Activated CD4-positive, alpha-beta T cell treated with anti-CD3 and anti-CD28 coated beads, Interleukin-2, amount 10 ng/mL, durations not matched to agents 24 days and 14 days (primary cell): ENCODE results near the gene TMPRSS2. TPM values are rescaled to one million over a fixed set of nuclear protein-coding genes. Genes with fewer than 3 reads are reported as not detected.

Experiments
- DNase-seq: peaks from one replicate; pipeline ENCODE4 v3.0.0; 2022
- H3K27ac Mint-ChIP-seq: one replicate; pipeline ENCODE4 v1.8.0; 2022; ENCODE audit warnings: mild to moderate bottlenecking, mixed read lengths
- H3K27me3 Mint-ChIP-seq: one replicate; pipeline ENCODE4 v1.8.0; 2022; ENCODE audit warnings: mixed read lengths
- H3K36me3 Mint-ChIP-seq: one replicate; pipeline ENCODE4 v1.8.0; 2022; ENCODE audit warnings: low read depth, mild to moderate bottlenecking, mixed read lengths
- H3K4me1 Mint-ChIP-seq: one replicate; pipeline ENCODE4 v1.8.0; 2021; ENCODE audit warnings: mixed read lengths
- H3K4me3 Mint-ChIP-seq: one replicate; pipeline ENCODE4 v1.8.0; 2022; ENCODE audit warnings: mild to moderate bottlenecking, moderate library complexity, mixed read lengths
- H3K9me3 Mint-ChIP-seq: one replicate; pipeline ENCODE4 v1.8.0; 2021; ENCODE audit warnings: mixed read lengths
- intact Hi-C: fragments of 100-400 bp; cut with micrococcal nuclease; formaldehyde crosslinking; loops from one replicate; pipeline ENCODE4 v1.15.1; 2023
- total RNA-seq: library from RNA; stranded (reverse); gene quantifications from 2 replicates; pipeline ENCODE4 v1.2.3, GENCODE V29; 2022

Gene TMPRSS2
- total RNA-seq, 1 donor from 2014 or later = not detected

- H3K36me3 Mint-ChIP-seq = peaks cover 84% of the 10 kb centered on the region
- H3K27me3 Mint-ChIP-seq = no peaks in the 10 kb centered on the region
- H3K4me1 Mint-ChIP-seq = peaks cover 29% of the 10 kb centered on the region
- no peak for DNase-seq
- H3K4me3 Mint-ChIP-seq = no peak overlapping the region
- no peaks in the 10 kb centered on the region for H3K9me3 Mint-ChIP-seq
- intact Hi-C loops = no loop called here
- peak overlapping the region; percentile 27 for H3K27ac Mint-ChIP-seq
These were observed 65.3 kb downstream of the TMPRSS2 start for GRCh38 chr21:41442481-41443186.

- peak overlapping the region; percentile 40 for H3K27ac Mint-ChIP-seq
These were observed 66.4 kb downstream of the TMPRSS2 start for GRCh38 chr21:41441546-41441945.

GRCh38 chr21:41439248-41439647, 68.7 kb downstream of the TMPRSS2 start:
- Mint-ChIP-seq H3K27me3 (no peaks in the 10 kb centered on the region), H3K9me3 (peaks cover 8% of the 10 kb centered on the region), H3K4me3 (no peak overlapping the region), H3K36me3 (peaks cover 86% of the 10 kb centered on the region), H3K27ac (no peak overlapping the region), H3K4me1 (peaks cover 44% of the 10 kb centered on the region)
- intact Hi-C loops = no loop called here
- DNase-seq = no peak

More at GRCh38 chr21:41441546-41441945, 66.4 kb downstream of the TMPRSS2 start:
- no peaks in the 10 kb centered on the region for H3K9me3 Mint-ChIP-seq
- H3K27me3 Mint-ChIP-seq = no peaks in the 10 kb centered on the region
- no peak overlapping the region for H3K4me3 Mint-ChIP-seq
- H3K36me3 Mint-ChIP-seq = peaks cover 82% of the 10 kb centered on the region
- intact Hi-C loops = no loop called here
- peaks cover 32% of the 10 kb centered on the region for H3K4me1 Mint-ChIP-seq
- DNase-seq = no peak

- Mint-ChIP-seq H3K36me3 (peaks cover 88% of the 10 kb centered on the region), H3K27ac (peak overlapping the region; percentile 34), H3K9me3 (peaks cover 8% of the 10 kb centered on the region), H3K27me3 (no peaks in the 10 kb centered on the region), H3K4me1 (peaks cover 44% of the 10 kb centered on the region), H3K4me3 (no peak overlapping the region)
- intact Hi-C loops = no loop called here
- no peak for DNase-seq
These were observed 69.4 kb downstream of the TMPRSS2 start for GRCh38 chr21:41438425-41439113.

GRCh38 chr21:41437729-41438128, 70.2 kb downstream of the TMPRSS2 start:
- H3K27ac Mint-ChIP-seq = peak overlapping the region; percentile 64
- peaks cover 48% of the 10 kb centered on the region for H3K4me1 Mint-ChIP-seq

GRCh38 chr21:41435706-41436105, 72.3 kb downstream of the TMPRSS2 start:
- DNase-seq = no peak
- Mint-ChIP-seq H3K4me3 (no peak overlapping the region), H3K9me3 (peaks cover 8% of the 10 kb centered on the region), H3K36me3 (peaks cover 92% of the 10 kb centered on the region), H3K27ac (no peak overlapping the region), H3K4me1 (peaks cover 50% of the 10 kb centered on the region), H3K27me3 (no peaks in the 10 kb centered on the region)
- intact Hi-C loops = no loop called here

More at GRCh38 chr21:41437729-41438128, 70.2 kb downstream of the TMPRSS2 start:
- intact Hi-C loops = no loop called here
- no peak overlapping the region for H3K4me3 Mint-ChIP-seq
- peaks cover 8% of the 10 kb centered on the region for H3K9me3 Mint-ChIP-seq
- no peaks in the 10 kb centered on the region for H3K27me3 Mint-ChIP-seq
- no peak for DNase-seq
- H3K36me3 Mint-ChIP-seq = peaks cover 88% of the 10 kb centered on the region

- H3K36me3 Mint-ChIP-seq = peaks cover 91% of the 10 kb centered on the region
- H3K27me3 Mint-ChIP-seq = no peaks in the 10 kb centered on the region
- DNase-seq = no peak
- peaks cover 59% of the 10 kb centered on the region for H3K4me1 Mint-ChIP-seq
- peaks cover 8% of the 10 kb centered on the region for H3K9me3 Mint-ChIP-seq
- intact Hi-C loops = no loop called here
- no peak overlapping the region for H3K4me3 Mint-ChIP-seq
- H3K27ac Mint-ChIP-seq = no peak overlapping the region
These were observed 74.4 kb downstream of the TMPRSS2 start for GRCh38 chr21:41433566-41433965.

- H3K36me3 Mint-ChIP-seq = peaks cover 91% of the 10 kb centered on the region
- peak overlapping the region; percentile 74 for H3K27ac Mint-ChIP-seq
- intact Hi-C loops = no loop called here
- H3K27me3 Mint-ChIP-seq = no peaks in the 10 kb centered on the region
- peaks cover 8% of the 10 kb centered on the region for H3K9me3 Mint-ChIP-seq
- no peak overlapping the region for H3K4me3 Mint-ChIP-seq
- no peak for DNase-seq
- H3K4me1 Mint-ChIP-seq = peaks cover 63% of the 10 kb centered on the region
These were observed 75.1 kb downstream of the TMPRSS2 start for GRCh38 chr21:41432562-41433460.

- intact Hi-C loops = no loop called here
- Mint-ChIP-seq H3K27me3 (no peaks in the 10 kb centered on the region), H3K27ac (peak overlapping the region; percentile 67), H3K9me3 (peaks cover 8% of the 10 kb centered on the region), H3K4me1 (peaks cover 65% of the 10 kb centered on the region), H3K4me3 (peak overlapping the region; percentile 26), H3K36me3 (peaks cover 90% of the 10 kb centered on the region)
- DNase-seq = no peak
These were observed 76.0 kb downstream of the TMPRSS2 start for GRCh38 chr21:41431788-41432548.

GRCh38 chr21:41429925-41430491, 78.0 kb downstream of the TMPRSS2 start:
- DNase-seq = no peak
- Mint-ChIP-seq H3K4me3 (peak overlapping the region; percentile 62), H3K27ac (peak overlapping the region; percentile 31), H3K27me3 (no peaks in the 10 kb centered on the region), H3K36me3 (peaks cover 76% of the 10 kb centered on the region), H3K9me3 (peaks cover 4% of the 10 kb centered on the region), H3K4me1 (peaks cover 63% of the 10 kb centered on the region)
- intact Hi-C loops = loop anchor here (5.0 to 10.0 kb wide), 2 partner anchors 572 to 805 kb away; no protein-coding TSS in a partner anchor

- H3K4me3 Mint-ChIP-seq = peak overlapping the region; percentile 97
- peaks cover 69% of the 10 kb centered on the region for H3K36me3 Mint-ChIP-seq
- no peaks in the 10 kb centered on the region for H3K27me3 Mint-ChIP-seq
- H3K9me3 Mint-ChIP-seq = peaks cover under 1% of the 10 kb centered on the region
- intact Hi-C loops = loop anchor here (5.0 to 10.0 kb wide), 2 partner anchors 573 to 805 kb away; no protein-coding TSS in a partner anchor
- peaks cover 65% of the 10 kb centered on the region for H3K4me1 Mint-ChIP-seq
- H3K27ac Mint-ChIP-seq = no peak overlapping the region
- DNase-seq = no peak
These were observed 78.7 kb downstream of the TMPRSS2 start for GRCh38 chr21:41429305-41429704.

- H3K4me3 Mint-ChIP-seq = peak overlapping the region; percentile 97
- no peaks in the 10 kb centered on the region for H3K9me3 Mint-ChIP-seq
- peaks cover 64% of the 10 kb centered on the region for H3K36me3 Mint-ChIP-seq
- H3K4me1 Mint-ChIP-seq = peaks cover 68% of the 10 kb centered on the region
- H3K27ac Mint-ChIP-seq = peak overlapping the region; percentile 98
- H3K27me3 Mint-ChIP-seq = no peaks in the 10 kb centered on the region
- intact Hi-C loops = loop anchor here (5.0 to 10.0 kb wide), 2 partner anchors 573 to 806 kb away; no protein-coding TSS in a partner anchor
- no peak for DNase-seq
These were observed 79.1 kb downstream of the TMPRSS2 start for GRCh38 chr21:41428847-41429246.
